HFFc6 (cell line): ENCODE data around the gene UBA3. TPM values are rescaled to one million over a fixed set of nuclear protein-coding genes. Genes with fewer than 3 reads are reported as not detected.

Source experiments
- DNase-seq: peaks from one replicate; pipeline ENCODE4 v3.0.0-alpha.2; 2018
- H3K27ac Mint-ChIP-seq: 2 replicates; pipeline ENCODE4 v1.8.0; 2020; ENCODE audit warnings: mild to moderate bottlenecking, mixed read lengths
- H3K27me3 Mint-ChIP-seq: 2 replicates; pipeline ENCODE4 v1.8.0; 2021; ENCODE audit warnings: mild to moderate bottlenecking, moderate library complexity, mixed read lengths; ENCODE audit not compliant: insufficient read depth
- H3K36me3 Mint-ChIP-seq: 2 replicates; pipeline ENCODE4 v1.8.0; 2021; ENCODE audit warnings: low read depth, mixed read lengths
- H3K4me1 Mint-ChIP-seq: 2 replicates; pipeline ENCODE4 v1.8.0; 2020; ENCODE audit warnings: low read depth, mixed read lengths
- H3K4me3 Mint-ChIP-seq: 2 replicates; pipeline ENCODE4 v1.8.0; 2020; ENCODE audit warnings: mild to moderate bottlenecking, moderate library complexity, mixed read lengths
- H3K9me3 Mint-ChIP-seq: 2 replicates; pipeline ENCODE4 v1.8.0; 2020; ENCODE audit warnings: mild to moderate bottlenecking, mixed read lengths
- CTCF ChIP-seq: fragments of 200-600 bp; sonication (generic); IDR thresholded peaks from 2 replicates; pipeline ENCODE4 v1.5.0; 2021; ENCODE audit warnings: antibody characterized with exemption, mild to moderate bottlenecking
- total RNA-seq, 6 experiments: library from RNA; stranded (reverse); fragmentation: NEBNext Ultra II Directional; extraction: Animal tissue kit (Norgen Biotek cat#: 25700); gene quantifications; 2 replicates in 1 of 6; 3 replicates in 5 of 6; pipeline ENCODE4 v1.2.3, GENCODE V29; 2021

The UBA3 gene
- total RNA-seq, 6 experiments from 2014 or later, result 62.1 to 75.4 (median 63.6) TPM

- DNase-seq, result no peak
- H3K4me3 Mint-ChIP-seq, result no peak overlapping the region
- no peaks in the 10 kb centered on the region for H3K9me3 Mint-ChIP-seq
- peaks cover 10% of the 10 kb centered on the region for H3K4me1 Mint-ChIP-seq
- no peak overlapping the region for H3K27ac Mint-ChIP-seq
- peak; percentile 73 for TF ChIP-seq CTCF
- no peaks in the 10 kb centered on the region; the same call in 1 of the 2 replicates for H3K27me3 Mint-ChIP-seq
- H3K36me3 Mint-ChIP-seq, result peaks cover 11% of the 10 kb centered on the region
These were observed 59.7 kb downstream of the UBA3 start for GRCh38 chr3:69020424-69020823.

GRCh38 chr3:69016901-69017300 is 63.3 kb downstream of the UBA3 start:
- no peak for DNase-seq
- H3K27ac Mint-ChIP-seq, result no peak overlapping the region
- H3K36me3 Mint-ChIP-seq, result peaks cover 23% of the 10 kb centered on the region
- H3K9me3 Mint-ChIP-seq, result no peaks in the 10 kb centered on the region
- TF ChIP-seq CTCF, result no peak
- no peaks in the 10 kb centered on the region for H3K27me3 Mint-ChIP-seq
- H3K4me1 Mint-ChIP-seq, result peaks cover 36% of the 10 kb centered on the region
- no peak overlapping the region for H3K4me3 Mint-ChIP-seq

- DNase-seq, result no peak
- Mint-ChIP-seq H3K27me3 (no peaks in the 10 kb centered on the region), H3K4me1 (peaks cover 44% of the 10 kb centered on the region), H3K9me3 (no peaks in the 10 kb centered on the region), H3K27ac (no peak overlapping the region), H3K36me3 (peaks cover 30% of the 10 kb centered on the region), H3K4me3 (no peak overlapping the region)
- no peak for TF ChIP-seq CTCF
These were observed 64.1 kb downstream of the UBA3 start for GRCh38 chr3:69016102-69016501.

GRCh38 chr3:69014022-69014580 is 66.1 kb downstream of the UBA3 start:
- peaks cover 46% of the 10 kb centered on the region for H3K36me3 Mint-ChIP-seq
- H3K4me1 Mint-ChIP-seq, result peaks cover 64% of the 10 kb centered on the region
- no peak for TF ChIP-seq CTCF
- no peaks in the 10 kb centered on the region for H3K27me3 Mint-ChIP-seq
- H3K9me3 Mint-ChIP-seq, result no peaks in the 10 kb centered on the region
- no peak for DNase-seq
- peak overlapping the region; percentile 87 for H3K4me3 Mint-ChIP-seq
- H3K27ac Mint-ChIP-seq, result peak overlapping the region; percentile 87

GRCh38 chr3:69013253-69014021 is 66.7 kb downstream of the UBA3 start, which contains the start of gene EOGT:
EOGT (minus strand) TSS chr3:69013684; CDS start chr3:69009846, 3,838 bp downstream.
- no peaks in the 10 kb centered on the region for H3K27me3 Mint-ChIP-seq
- peaks cover 47% of the 10 kb centered on the region for H3K36me3 Mint-ChIP-seq
- peak within 1 kb of the TSS; percentile 89 for H3K4me3 Mint-ChIP-seq
- H3K27ac Mint-ChIP-seq, result peak within 1 kb of the TSS; percentile 91
- H3K9me3 Mint-ChIP-seq, result no peaks in the 10 kb centered on the region
- TF ChIP-seq CTCF, result peak; percentile 81
- H3K4me1 Mint-ChIP-seq, result peaks cover 70% of the 10 kb centered on the region
- peak; percentile 80 for DNase-seq
